Measurements from ENCODE around the gene DNAH6.

DNA sequence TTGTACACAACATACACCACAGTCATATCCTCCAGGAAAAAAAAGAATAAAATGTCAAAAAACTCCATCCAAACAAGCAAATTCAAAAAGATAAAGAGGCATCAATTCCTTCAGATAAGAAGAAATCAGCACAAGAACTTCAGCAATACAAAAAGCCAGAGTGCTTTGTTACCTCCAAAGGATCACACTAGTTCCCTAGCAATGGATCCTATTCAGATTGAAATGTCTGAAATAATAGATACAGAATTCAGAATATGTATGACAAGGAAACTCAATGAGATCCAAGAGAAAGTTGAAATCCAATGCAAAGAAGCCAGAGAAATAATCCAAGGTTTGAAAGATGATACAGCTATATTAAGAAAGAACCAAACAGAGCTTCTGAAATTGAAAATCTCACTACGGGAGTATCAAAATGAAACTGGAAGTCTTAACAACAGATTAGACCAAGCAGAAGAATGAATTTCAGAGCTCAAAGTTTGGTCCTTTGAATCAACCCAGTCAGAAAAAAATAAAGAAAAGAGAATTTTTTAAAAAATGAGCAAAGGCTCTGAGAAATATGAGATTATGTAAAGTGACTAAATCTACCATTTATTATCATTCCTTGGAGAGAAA, 284.0 kb downstream of the DNAH6 start:
- no peak for TF ChIP-seq EP300 (IDR thresholded peaks at IDR 0.05; ENCODE audit: low read depth)
- TF ChIP-seq, protein P1, sequence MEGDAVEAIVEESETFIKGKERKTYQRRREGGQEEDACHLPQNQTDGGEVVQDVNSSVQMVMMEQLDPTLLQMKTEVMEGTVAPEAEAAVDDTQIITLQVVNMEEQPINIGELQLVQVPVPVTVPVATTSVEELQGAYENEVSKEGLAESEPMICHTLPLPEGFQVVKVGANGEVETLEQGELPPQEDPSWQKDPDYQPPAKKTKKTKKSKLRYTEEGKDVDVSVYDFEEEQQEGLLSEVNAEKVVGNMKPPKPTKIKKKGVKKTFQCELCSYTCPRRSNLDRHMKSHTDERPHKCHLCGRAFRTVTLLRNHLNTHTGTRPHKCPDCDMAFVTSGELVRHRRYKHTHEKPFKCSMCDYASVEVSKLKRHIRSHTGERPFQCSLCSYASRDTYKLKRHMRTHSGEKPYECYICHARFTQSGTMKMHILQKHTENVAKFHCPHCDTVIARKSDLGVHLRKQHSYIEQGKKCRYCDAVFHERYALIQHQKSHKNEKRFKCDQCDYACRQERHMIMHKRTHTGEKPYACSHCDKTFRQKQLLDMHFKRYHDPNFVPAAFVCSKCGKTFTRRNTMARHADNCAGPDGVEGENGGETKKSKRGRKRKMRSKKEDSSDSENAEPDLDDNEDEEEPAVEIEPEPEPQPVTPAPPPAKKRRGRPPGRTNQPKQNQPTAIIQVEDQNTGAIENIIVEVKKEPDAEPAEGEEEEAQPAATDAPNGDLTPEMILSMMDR (IDR thresholded peaks at IDR 0.05): no peak

Measured in transverse colon (tissue), 3 donors.